GM12878 (cell line): ENCODE data around the gene FGGY. TPM values are rescaled to one million over a fixed set of nuclear protein-coding genes. Genes with fewer than 3 reads are reported as not detected.

Experiments
- ATAC-seq: fragments of 200-7000 bp; cut with Tn5 transposase; 3 replicates; pipeline ENCODE4 v1.9.1; 2020; ENCODE audit warnings: mild to moderate bottlenecking, moderate library complexity
- BruUV-seq: library from RNA; stranded (reverse); fragments of 400-500 nt; replicated peaks from 2 replicates; lab custom pipeline; 2021; lab: Mats Ljungman, UMichigan
- CTCF ChIA-PET: fragments of 300-600 bp; sonication (Branson Sonifier 250); formaldehyde crosslinking; extraction: SDS; loops from one replicate; lab custom pipeline; 2021; ENCODE audit warnings: inconsistent platforms; lab: Yijun Ruan, JAX
- POLR2A ChIA-PET: fragments of 350-600 bp; formaldehyde crosslinking; extraction: SDS; loops from one replicate; lab custom pipeline; 2021; ENCODE audit warnings: inconsistent platforms; lab: Charles Lee
- RAD21 ChIA-PET: fragments of 300-600 bp; sonication (Branson Sonifier 250); formaldehyde crosslinking; loops from one replicate; lab custom pipeline; 2023; ENCODE audit warnings: antibody characterized with exemption; ENCODE audit not compliant: unreplicated experiment; lab: Charles Lee
- SMC1A ChIA-PET: fragments of 300-600 bp; sonication (Branson Sonifier 250); formaldehyde crosslinking; loops from one replicate; lab custom pipeline; 2023; ENCODE audit not compliant: unreplicated experiment, uncharacterized antibody; lab: Charles Lee
- DNase-seq: peaks from one replicate; pipeline ENCODE4 v3.0.0-alpha.2; 2011; ENCODE audit warnings: low read depth, low spot score
- FAIRE-seq: peaks from 3 replicates; lab custom pipeline; 2011; peaks lifted over from hg19 to GRCh38; lab: Jason Lieb, UNC
- H2AFZ ChIP-seq: 2 replicates; pipeline ENCODE4 v1.6.0; 2011; ENCODE audit warnings: low read depth, low read length, control low read depth; ENCODE audit not compliant: control insufficient read depth
- H3K27ac ChIP-seq: 2 replicates; pipeline ENCODE4 v1.5.1; 2011; ENCODE audit warnings: control low read depth; ENCODE audit not compliant: control insufficient read depth, insufficient read depth
- H3K27me3 ChIP-seq, 2 experiments: replicated peaks in 1 of 2; 2 replicates each; pipeline versions ENCODE4 v1.6.0 to v1.6.1; 2011; ENCODE audit warnings: low read length in 1 of 2; ENCODE audit not compliant: control insufficient read depth in 2 of 2, insufficient read depth in 2 of 2
- H3K36me3 ChIP-seq, 2 experiments: 2 replicates each; pipeline ENCODE4 v1.5.1; 2011; ENCODE audit warnings: low read length in 1 of 2; ENCODE audit not compliant: control insufficient read depth in 2 of 2, insufficient read depth in 2 of 2
- H3K4me1 ChIP-seq: 2 replicates; pipeline ENCODE4 v1.6.1; 2011; ENCODE audit warnings: mild to moderate bottlenecking, low read length, moderate library complexity, mixed read lengths; ENCODE audit not compliant: control insufficient read depth, insufficient read depth
- H3K4me2 ChIP-seq: 2 replicates; pipeline ENCODE4 v1.6.0; 2011; ENCODE audit warnings: control low read depth; ENCODE audit not compliant: control insufficient read depth, insufficient read depth
- H3K4me3 ChIP-seq: fragments of 200-600 bp; sonication (generic); 2 replicates; pipeline ENCODE4 v1.5.1; 2016
- H3K79me2 ChIP-seq: 2 replicates; pipeline ENCODE4 v1.6.0; 2011; ENCODE audit warnings: low read length; ENCODE audit not compliant: control insufficient read depth, insufficient read depth
- H3K9ac ChIP-seq: 2 replicates; pipeline ENCODE4 v1.8.0; 2011; ENCODE audit warnings: low read length, control low read depth, mixed read lengths; ENCODE audit not compliant: control insufficient read depth, insufficient read depth
- H3K9me3 ChIP-seq: replicated peaks from 3 replicates; pipeline ENCODE4 v1.5.1; 2011; ENCODE audit warnings: mild to moderate bottlenecking, low read length; ENCODE audit not compliant: control insufficient read depth, insufficient read depth
- H4K20me1 ChIP-seq: 2 replicates; pipeline ENCODE4 v1.6.0; 2011; ENCODE audit not compliant: control insufficient read depth, insufficient read depth
- BACH1 ChIP-seq: fragments of 450-650 bp; IDR thresholded peaks from 2 replicates; pipeline ENCODE4 v1.6.1; 2017; ENCODE audit warnings: mild to moderate bottlenecking, borderline replicate concordance
- CUX1 ChIP-seq: IDR thresholded peaks from 2 replicates; pipeline ENCODE4 v1.6.1; 2012; ENCODE audit warnings: improper control_type of control experiment, low read depth, low read length; ENCODE audit not compliant: insufficient replicate concordance
- ETV6 ChIP-seq, 2 experiments: fragments of 450-650 bp in 1 of 2; IDR thresholded peaks in 1 of 2; conservative IDR thresholded peaks in 1 of 2; 2 replicates each; pipeline ENCODE4 v1.6.1; 2014; ENCODE audit warnings: antibody characterized with exemption in 1 of 2, borderline replicate concordance in 1 of 2, low read depth in 1 of 2, mild to moderate bottlenecking in 1 of 2, moderate library complexity in 1 of 2
- FOS ChIP-seq: IDR thresholded peaks from 3 replicates; pipeline ENCODE4 v1.6.1; 2011; ENCODE audit warnings: borderline replicate concordance; ENCODE audit not compliant: insufficient read length; ENCODE audit errors: extremely low read depth
- FOXM1 ChIP-seq: IDR thresholded peaks from 2 replicates; pipeline ENCODE4 v1.6.1; 2012; ENCODE audit warnings: low read depth, mild to moderate bottlenecking, inconsistent platforms, low read length, moderate library complexity
- KDM1A ChIP-seq: fragments of 200-600 bp; sonication (generic); IDR thresholded peaks from 2 replicates; pipeline ENCODE4 v1.6.1; 2016; ENCODE audit warnings: borderline replicate concordance
- RCOR1 ChIP-seq: conservative IDR thresholded peaks from 2 replicates; pipeline ENCODE4 v1.6.1; 2012; ENCODE audit warnings: low read depth, low read length, improper control_type of control experiment
- SP1 ChIP-seq: IDR thresholded peaks from one replicate; pipeline ENCODE4 v1.6.1; 2011; ENCODE audit warnings: low read depth, low read length
- SUPT20H ChIP-seq: IDR thresholded peaks from 2 replicates; pipeline ENCODE4 v1.6.1; 2011; ENCODE audit warnings: low read depth, mild to moderate bottlenecking, low read length, moderate library complexity, borderline replicate concordance; ENCODE audit not compliant: control insufficient read depth
- YBX1 ChIP-seq: fragments of 450-650 bp; IDR thresholded peaks from 2 replicates; pipeline ENCODE4 v1.6.1; 2016; ENCODE audit warnings: antibody characterized with exemption
- ZNF24 ChIP-seq: fragments of 450-650 bp; IDR thresholded peaks from 2 replicates; pipeline ENCODE4 v1.6.1; 2017; ENCODE audit warnings: antibody characterized with exemption, mild to moderate bottlenecking
- WGBS: methylation state at CpG from one replicate; pipeline ENCODE4 v1.1.6; 2016; ENCODE audit warnings: low lambda C conversion rate; ENCODE audit not compliant: insufficient replicate concordance, insufficient coverage; ENCODE audit errors: missing lambda C conversion rate; 5-methylcytosine and 5-hydroxymethylcytosine counted together
- in situ Hi-C: fragments of 300-500 bp; cut with MboI; formaldehyde crosslinking; loops from 9 replicates; pipeline ENCODE4 v1.14.3; 2018; ENCODE audit warnings: mixed read lengths
- intact Hi-C: fragments of 100-400 bp; cut with micrococcal nuclease; formaldehyde crosslinking; loops from one replicate; pipeline ENCODE4 v1.14.2; 2022; ENCODE audit not compliant: unreplicated experiment
- polyA plus RNA-seq, 11 experiments: library from polyadenylated mRNA; depleted of rRNA in 4 of 11; unstranded in 6 of 11; stranded (reverse) in 5 of 11; fragments of >200 nt; fragmentation: Nextera tagmentation in 4 of 11; fragmentation: Illumina TruSeq in 1 of 11; extraction: Ambion mirVana in 4 of 11; extraction: Trizol in 1 of 11; gene quantifications; 1 replicate in 1 of 11; 2 replicates in 10 of 11; pipeline versions ENCODE4 v1.2.1 to v1.2.3, GENCODE V29; 2011 to 2016; ENCODE audit warnings: inconsistent platforms in 2 of 11, missing spikeins in 2 of 11, low read depth in 1 of 11
- total RNA-seq, 4 experiments: library from RNA; depleted of rRNA in 3 of 4; stranded (reverse); fragments of >200 nt in 3 of 4; fragmentation: Illumina TruSeq in 1 of 4; extraction: Trizol in 1 of 4; gene quantifications; 2 replicates each; pipeline versions ENCODE4 v1.2.1 to v1.2.3, GENCODE V29; 2013 to 2021

FGGY gene
- total and polyA plus RNA-seq, 10 of the 15 experiments (the other 5 are each of a cell fraction or from before 2014, with no cell fraction given) = 6.2 to 11.9 (median 7.5) TPM

- in situ Hi-C loops = no loop called here
- CTCF ChIA-PET = interaction anchor here (0.8 to 1.4 kb wide), 2 partner anchors 10 to 257 kb away, joined by 3 read pairs; no protein-coding TSS in a partner anchor
These were observed 387.8 kb downstream of the FGGY start for GRCh38 chr1:59684698-59685097.

GRCh38 chr1:59685101-59685500 lies 388.2 kb downstream of the FGGY start:
- SMC1A ChIA-PET = interaction anchor here (1.2 to 2.1 kb wide), 3 partner anchors 11 to 366 kb away, joined by 3 to 9 read pairs (median 7); no protein-coding TSS in a partner anchor
- Histone ChIP-seq H3K27me3 (no peaks in the 10 kb centered on the region), H3K9ac (no peak overlapping the region), H3K27ac (no peak overlapping the region), H3K4me3 (no peak overlapping the region), H4K20me1 (no peaks in the 10 kb centered on the region), H3K9me3 (no peaks in the 10 kb centered on the region), H3K4me1 (no peaks in the 10 kb centered on the region), H3K79me2 (no peaks in the 10 kb centered on the region), H2AFZ (no peak overlapping the region), H3K4me2 (no peak overlapping the region), H3K36me3 (no peaks in the 10 kb centered on the region)
- CTCF ChIA-PET = interaction anchor here (0.8 to 1.4 kb wide), 2 partner anchors 9 to 258 kb away, joined by 3 read pairs; no protein-coding TSS in a partner anchor
- POLR2A ChIA-PET = no interaction called here
- RAD21 ChIA-PET = interaction anchor here (1.2 kb wide), 1 partner anchor 14 kb away, joined by 4 read pairs; no protein-coding TSS in a partner anchor
- ATAC-seq = no peak
- no peak for FAIRE-seq
- intact Hi-C loops (no loop called here), in situ Hi-C loops (no loop called here)
- BruUV-seq = no TSS peak
- DNase-seq = no peak
- WGBS = 89% methylated on average over 3 of the region's 3 CpGs
- TF ChIP-seq FOXM1 (no peak), BACH1 (no peak), ZNF24 (no peak), YBX1 (no peak), SUPT20H (no peak), ETV6 (conservative IDR thresholded peaks at IDR 0.05 in 1 of 2, IDR thresholded peaks at IDR 0.05 in 1 of 2; ENCODE audit: borderline replicate concordance in 1 of 2, low read depth in 1 of 2) (no peak), FOS (no peak), CUX1 (no peak)

More at GRCh38 chr1:59684698-59685097, 387.8 kb downstream of the FGGY start:
- WGBS = 69% methylated on average over 4 of the region's 4 CpGs
- DNase-seq = no peak
- Histone ChIP-seq H3K4me3 (no peak overlapping the region), H4K20me1 (no peaks in the 10 kb centered on the region), H3K27me3 (no peaks in the 10 kb centered on the region), H3K36me3 (no peaks in the 10 kb centered on the region), H3K4me2 (no peak overlapping the region), H3K4me1 (no peaks in the 10 kb centered on the region), H3K9ac (no peak overlapping the region), H3K27ac (no peak overlapping the region), H2AFZ (no peak overlapping the region), H3K79me2 (no peaks in the 10 kb centered on the region), H3K9me3 (no peaks in the 10 kb centered on the region)
- POLR2A ChIA-PET = no interaction called here
- ATAC-seq = no peak
- intact Hi-C loops = no loop called here
- SMC1A ChIA-PET = interaction anchor here (1.2 to 2.1 kb wide), 3 partner anchors 10 to 365 kb away, joined by 3 to 9 read pairs (median 7); no protein-coding TSS in a partner anchor
- FAIRE-seq = no peak
- RAD21 ChIA-PET = interaction anchor here (1.2 kb wide), 1 partner anchor 14 kb away, joined by 4 read pairs; no protein-coding TSS in a partner anchor
- TF ChIP-seq RCOR1 (no peak), KDM1A (no peak), SP1 (no peak)
- no TSS peak for BruUV-seq
